Neural progenitor cell (in vitro differentiated cells): Measurements from ENCODE around the gene BRPF3.

ENCODE experiments used
- EZH2 ChIP-seq: fragments of 200-600 bp; sonication (generic); IDR thresholded peaks from 2 replicates; pipeline ENCODE4 v1.6.1; 2017; ENCODE audit warnings: antibody characterized with exemption, mild to moderate bottlenecking, moderate library complexity
- EZH2phosphoT487 ChIP-seq: fragments of 200-600 bp; sonication (generic); IDR thresholded peaks from 2 replicates; pipeline ENCODE4 v1.6.1; 2017; ENCODE audit warnings: antibody characterized with exemption
- TF ChIP-seq, protein P1 (sequence below): fragments of 200-600 bp; sonication (generic); IDR thresholded peaks from 2 replicates; pipeline ENCODE4 v1.5.1; 2017; ENCODE audit warnings: antibody characterized with exemption, mild to moderate bottlenecking

- TF ChIP-seq, protein P1, sequence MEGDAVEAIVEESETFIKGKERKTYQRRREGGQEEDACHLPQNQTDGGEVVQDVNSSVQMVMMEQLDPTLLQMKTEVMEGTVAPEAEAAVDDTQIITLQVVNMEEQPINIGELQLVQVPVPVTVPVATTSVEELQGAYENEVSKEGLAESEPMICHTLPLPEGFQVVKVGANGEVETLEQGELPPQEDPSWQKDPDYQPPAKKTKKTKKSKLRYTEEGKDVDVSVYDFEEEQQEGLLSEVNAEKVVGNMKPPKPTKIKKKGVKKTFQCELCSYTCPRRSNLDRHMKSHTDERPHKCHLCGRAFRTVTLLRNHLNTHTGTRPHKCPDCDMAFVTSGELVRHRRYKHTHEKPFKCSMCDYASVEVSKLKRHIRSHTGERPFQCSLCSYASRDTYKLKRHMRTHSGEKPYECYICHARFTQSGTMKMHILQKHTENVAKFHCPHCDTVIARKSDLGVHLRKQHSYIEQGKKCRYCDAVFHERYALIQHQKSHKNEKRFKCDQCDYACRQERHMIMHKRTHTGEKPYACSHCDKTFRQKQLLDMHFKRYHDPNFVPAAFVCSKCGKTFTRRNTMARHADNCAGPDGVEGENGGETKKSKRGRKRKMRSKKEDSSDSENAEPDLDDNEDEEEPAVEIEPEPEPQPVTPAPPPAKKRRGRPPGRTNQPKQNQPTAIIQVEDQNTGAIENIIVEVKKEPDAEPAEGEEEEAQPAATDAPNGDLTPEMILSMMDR = no peak
- TF ChIP-seq EZH2 (no peak), EZH2phosphoT487 (no peak)
Measured at GRCh38 chr6:36265744-36266143, 69.2 kb downstream of the BRPF3 start.
